ENCODE measurements around the gene TM2D3.

GRCh38 chr15:101614001-101614585, 38.1 kb downstream of the TM2D3 start:
- TF ChIP-seq CTCF (IDR thresholded peaks at IDR 0.05) (no peak), POLR2A (IDR thresholded peaks at IDR 0.05) (no peak)

Data from ovary (tissue), 3 donors.